Kidney (tissue), 14 donors: Measurements from ENCODE around the gene CASQ2. TPM values are rescaled to one million over a fixed set of nuclear protein-coding genes. Genes with fewer than 3 reads are reported as not detected.
"Not testable (repeated sequence)": the region's sequence is repeated elsewhere in the genome, so short reads cannot be mapped to it uniquely, and the experiment has no call there.

ENCODE experiments used
- DNase-seq, 5 donors: peaks; one replicate each; pipeline ENCODE4 v3.0.0-alpha.2; 2013 to 2020
- FAIRE-seq: peaks from 2 replicates; lab custom pipeline; 2012; peaks lifted over from hg19 to GRCh38; lab: Jason Lieb, UNC
- H3K27ac ChIP-seq, 2 donors: one replicate each; pipeline ENCODE4 v1.7.0; 2013; ENCODE audit warnings: low read depth in 2 of 2, low read length in 2 of 2, inconsistent platforms in 1 of 2
- H3K27me3 ChIP-seq: one replicate; pipeline ENCODE4 v1.7.1; 2013; ENCODE audit warnings: low read length, inconsistent platforms; ENCODE audit not compliant: control insufficient read depth, insufficient read depth
- H3K36me3 ChIP-seq, 3 donors: one replicate each; pipeline versions ENCODE4 v1.7.0 to v1.7.1; 2013; ENCODE audit warnings: low read length in 3 of 3, control low read depth in 1 of 3, inconsistent platforms in 1 of 3; ENCODE audit not compliant: insufficient read depth in 3 of 3, control insufficient read depth in 2 of 3
- H3K4me1 ChIP-seq, 3 donors: one replicate each; pipeline versions ENCODE4 v1.7.0 to v1.7.1; 2013; ENCODE audit warnings: low read length in 3 of 3, inconsistent platforms in 1 of 3, low read depth in 1 of 3; ENCODE audit not compliant: control insufficient read depth in 2 of 3, insufficient read depth in 2 of 3
- H3K4me3 ChIP-seq, 3 donors: one replicate each; pipeline versions ENCODE4 v1.7.0 to v1.8.1; 2013; ENCODE audit warnings: low read length in 3 of 3, control low read depth in 1 of 3, inconsistent platforms in 1 of 3
- H3K9ac ChIP-seq, 3 donors: one replicate each; pipeline versions ENCODE4 v1.7.0 to v1.7.1; 2013; ENCODE audit warnings: low read length in 3 of 3, control low read depth in 1 of 3, inconsistent platforms in 1 of 3
- H3K9me3 ChIP-seq, 3 donors: one replicate each; pipeline versions ENCODE4 v1.7.0 to v1.7.1; 2013; ENCODE audit warnings: low read length in 3 of 3, control low read depth in 1 of 3, inconsistent platforms in 1 of 3; ENCODE audit not compliant: control insufficient read depth in 2 of 3, insufficient read depth in 1 of 3
- CTCF ChIP-seq: IDR thresholded peaks from 3 replicates; pipeline ENCODE4 v1.5.1; 2012; ENCODE audit warnings: mild to moderate bottlenecking, moderate library complexity, borderline replicate concordance; ENCODE audit not compliant: insufficient read depth; ENCODE audit errors: extremely low read depth
- intact Hi-C: fragments of 100-400 bp; cut with DNase I; formaldehyde crosslinking; loops from one replicate; pipeline ENCODE4 v1.11.1; 2022
- polyA plus RNA-seq: library from polyadenylated mRNA; stranded (reverse); fragments of 350-450 nt; fragmentation: Illumina TruSeq; extraction: RNeasy Lipid Tissue Mini Kit (QIAGEN cat#74804); gene quantifications from one replicate; pipeline ENCODE4 v1.2.3, GENCODE V29; 2014; ENCODE audit warnings: low read depth, low replicate concordance; ENCODE audit not compliant: insufficient read depth
- total RNA-seq: library from RNA; stranded (reverse); fragmentation: NEBNext Ultra II Directional; extraction: Animal tissue kit (Norgen Biotek cat#: 25700); gene quantifications from one replicate; pipeline ENCODE4 v1.2.1, GENCODE V29; 2021
- donor health status: control.
- donor health status: control.
- donor health status: control.
- donor health status: control.
- donor health status: control.
- donor health status: DM: yes; HTN: yes; CAD: no.
- donor health status: Normal renal cell carcinoma (clear cell type).

CASQ2 gene
- total and polyA plus RNA-seq, 2 donors from 2014 or later: 2.3 to 2.6 TPM

- FAIRE-seq: no peak
- Histone ChIP-seq H3K27ac (no peak overlapping the region), H3K4me3 (no peak overlapping the region), H3K4me1 (no peaks in the 10 kb centered on the region), H3K27me3 (no peaks in the 10 kb centered on the region), H3K9ac (no peak overlapping the region), H3K36me3 (no peaks in the 10 kb centered on the region), H3K9me3 (no peaks in the 10 kb centered on the region)
- TF ChIP-seq CTCF: no peak
- no peak for DNase-seq
- intact Hi-C loops: no loop called here
Observed at GRCh38 chr1:115781343-115781742, 12.8 kb upstream of the CASQ2 start.

DNA sequence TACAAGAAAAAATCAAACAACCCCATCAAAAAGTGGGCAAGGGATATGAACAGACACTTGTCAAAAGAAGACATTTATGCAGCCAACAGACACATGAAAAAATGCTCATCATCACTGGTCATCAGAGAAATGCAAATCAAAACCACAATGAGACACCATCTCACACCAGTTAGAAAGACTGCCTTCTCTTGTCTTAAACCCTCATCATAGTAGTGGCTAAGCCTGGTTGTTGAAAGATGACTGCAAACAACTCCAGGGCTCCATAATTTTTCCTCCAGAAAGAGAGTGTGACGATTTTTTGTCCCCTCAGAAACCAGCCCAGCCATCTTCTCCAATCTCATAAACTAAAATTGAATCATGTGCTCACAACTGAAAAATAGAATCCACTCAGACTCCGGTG lies 12.1 kb upstream of the CASQ2 start:
- intact Hi-C loops, FAIRE-seq, DNase-seq: not testable (repeated sequence)

DNA sequence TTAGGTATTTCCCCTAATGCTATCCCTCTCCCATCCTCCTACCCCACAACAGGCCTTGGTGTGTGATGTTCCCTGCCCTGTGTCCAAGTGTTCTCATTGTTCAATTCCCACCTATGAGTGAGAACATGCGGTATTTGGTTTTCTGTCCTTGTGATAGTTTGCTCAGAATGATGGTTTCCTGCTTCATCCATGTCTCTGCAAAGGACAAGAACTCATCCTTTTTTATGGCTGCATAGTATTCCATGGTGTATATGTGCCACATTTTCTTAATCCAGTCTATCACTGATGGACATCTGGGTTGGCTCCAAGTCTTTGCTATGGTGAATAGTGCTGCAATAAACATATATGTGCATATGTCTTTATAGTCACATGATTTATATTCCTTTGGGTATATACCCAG lies 10.6 kb upstream of the CASQ2 start:
- H3K36me3 ChIP-seq, H3K9me3 ChIP-seq, DNase-seq, FAIRE-seq, H3K27me3 ChIP-seq, H3K9ac ChIP-seq, H3K4me1 ChIP-seq, H3K4me3 ChIP-seq, H3K27ac ChIP-seq, intact Hi-C loops: not testable (repeated sequence)

More for the DNA sequence above, 12.1 kb upstream of the CASQ2 start:
- H3K9me3 ChIP-seq, H3K4me1 ChIP-seq, H3K27ac ChIP-seq, H3K4me3 ChIP-seq, H3K36me3 ChIP-seq, H3K27me3 ChIP-seq, H3K9ac ChIP-seq: not testable (repeated sequence)

DNA sequence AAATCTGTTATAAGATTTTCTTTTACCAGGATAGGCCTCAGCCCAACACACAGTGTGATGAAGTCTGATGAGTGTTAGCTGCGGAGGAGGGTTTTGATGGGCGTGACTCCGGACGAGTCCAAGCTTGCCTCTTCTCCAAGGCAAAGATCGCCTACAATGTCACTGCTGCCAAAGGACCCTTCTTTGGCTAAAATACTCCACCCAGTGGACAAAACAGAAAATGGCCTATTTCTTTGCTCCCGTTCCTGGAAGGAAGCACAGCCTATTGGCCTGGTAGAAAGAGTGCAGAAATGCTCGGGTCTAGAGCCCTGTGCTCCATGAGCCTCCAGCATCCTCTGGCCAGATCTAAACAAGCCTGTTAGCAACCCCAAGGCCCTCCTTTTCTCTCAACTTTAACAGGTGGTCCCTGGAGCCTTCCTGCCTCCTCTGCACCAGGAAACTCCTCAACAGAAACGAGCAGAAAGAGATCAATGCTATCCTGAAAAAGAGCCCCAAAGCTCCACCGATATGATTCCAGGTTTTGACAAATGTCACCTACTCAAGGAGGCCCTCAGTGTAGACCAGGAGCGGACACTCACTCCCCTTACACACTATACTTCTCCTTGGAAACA lies 3.4 kb upstream of the CASQ2 start:
- H3K4me1 ChIP-seq: no peaks in the 10 kb centered on the region
- no peaks in the 10 kb centered on the region for H3K36me3 ChIP-seq
- H3K27ac ChIP-seq: no peak overlapping the region
- FAIRE-seq: peak; percentile 87
- H3K9me3 ChIP-seq: no peaks in the 10 kb centered on the region
- no peaks in the 10 kb centered on the region for H3K27me3 ChIP-seq
- peak in 4 of 5 donors; percentile 72 to 94 (median 87) for DNase-seq
- no peak overlapping the region for H3K9ac ChIP-seq
- intact Hi-C loops: no loop called here
- TF ChIP-seq CTCF: peak; percentile 78
- peak overlapping the region in 1 of 3 donors; percentile 6 for H3K4me3 ChIP-seq
